ENCODE measurements around the gene DCBLD2. TPM values are rescaled to one million over a fixed set of nuclear protein-coding genes. Genes with fewer than 3 reads are reported as not detected.

DCBLD2 gene
- polyA plus RNA-seq, 3 donors = 0.17 to 1.1 (median 0.45) TPM

- no peak for TF ChIP-seq CTCF (IDR thresholded peaks at IDR 0.05)
- DNase-seq = no peak
- Histone ChIP-seq H3K79me2 (ENCODE audit: insufficient read depth, low read length) (no peaks in the 10 kb centered on the region), H3K27ac (ENCODE audit: low read depth in 1 of 2, low read length in 2 of 2) (no peak overlapping the region), H3K4me3 (replicated peaks in 1 of 3; ENCODE audit: low read depth in 2 of 3, low read length in 3 of 3) (no peak overlapping the region), H3K36me3 (replicated peaks in 1 of 2; ENCODE audit: control insufficient read depth in 1 of 2, insufficient read depth in 2 of 2, low read length in 2 of 2) (no peaks in the 10 kb centered on the region), H3K4me2 (replicated peaks; ENCODE audit: extremely low read depth, low read length, poor library complexity, severe bottlenecking) (no peak overlapping the region), H4K20me1 (ENCODE audit: insufficient read depth, low read length) (no peaks in the 10 kb centered on the region), H3K27me3 (ENCODE audit: control insufficient read depth in 2 of 2, insufficient read depth in 2 of 2, low read length in 2 of 2) (no peaks in the 10 kb centered on the region), H3K9ac (ENCODE audit: insufficient read depth, low read length, poor library complexity, severe bottlenecking) (no peak overlapping the region), H2AFZ (ENCODE audit: insufficient read depth, low read depth, low read length, poor library complexity, severe bottlenecking) (no peak overlapping the region), H3K9me3 (replicated peaks in 1 of 2; ENCODE audit: control insufficient read depth in 1 of 2, insufficient read depth in 1 of 2, low read length in 2 of 2) (no peaks in the 10 kb centered on the region), H3K4me1 (ENCODE audit: control insufficient read depth in 1 of 2, insufficient read depth in 2 of 2, low read length in 2 of 2) (no peaks in the 10 kb centered on the region)
- Mint-ChIP-seq H3K36me3 (no peaks in the 10 kb centered on the region), H3K9me3 (no peaks in the 10 kb centered on the region), H3K27me3 (ENCODE audit: low read depth in 3 of 3) (peaks cover 0 to 1% (median 0%) of the 10 kb centered on the region in 3 donors), H3K4me1 (no peaks in the 10 kb centered on the region), H3K27ac (no peak overlapping the region), H3K4me3 (no peak overlapping the region)
- intact Hi-C loops (cut with micrococcal nuclease) = no loop called here
- WGBS (ENCODE audit: insufficient coverage) = no CpG with 5 or more reads among the region's 1 CpG
These were observed 13.8 kb downstream of the DCBLD2 start for GRCh38 chr3:98887684-98888083.

GRCh38 chr3:98886525-98886924 lies 15.0 kb downstream of the DCBLD2 start:
- Histone ChIP-seq H2AFZ (ENCODE audit: insufficient read depth, low read depth, low read length, poor library complexity, severe bottlenecking) (no peak overlapping the region), H3K4me2 (replicated peaks; ENCODE audit: extremely low read depth, low read length, poor library complexity, severe bottlenecking) (no peak overlapping the region), H3K36me3 (replicated peaks in 1 of 2; ENCODE audit: control insufficient read depth in 1 of 2, insufficient read depth in 2 of 2, low read length in 2 of 2) (no peaks in the 10 kb centered on the region), H3K27me3 (ENCODE audit: control insufficient read depth in 2 of 2, insufficient read depth in 2 of 2, low read length in 2 of 2) (no peaks in the 10 kb centered on the region), H3K9me3 (replicated peaks in 1 of 2; ENCODE audit: control insufficient read depth in 1 of 2, insufficient read depth in 1 of 2, low read length in 2 of 2) (no peaks in the 10 kb centered on the region), H4K20me1 (ENCODE audit: insufficient read depth, low read length) (no peaks in the 10 kb centered on the region), H3K79me2 (ENCODE audit: insufficient read depth, low read length) (no peaks in the 10 kb centered on the region), H3K27ac (ENCODE audit: low read depth in 1 of 2, low read length in 2 of 2) (no peak overlapping the region), H3K4me3 (replicated peaks in 1 of 3; ENCODE audit: low read depth in 2 of 3, low read length in 3 of 3) (no peak overlapping the region), H3K4me1 (ENCODE audit: control insufficient read depth in 1 of 2, insufficient read depth in 2 of 2, low read length in 2 of 2) (no peaks in the 10 kb centered on the region), H3K9ac (ENCODE audit: insufficient read depth, low read length, poor library complexity, severe bottlenecking) (no peak overlapping the region)
- Mint-ChIP-seq H3K9me3 (peaks cover 0 to 2% (median 0%) of the 10 kb centered on the region in 7 donors), H3K27ac (no peak overlapping the region), H3K27me3 (ENCODE audit: low read depth in 3 of 3) (no peaks in the 10 kb centered on the region), H3K4me3 (no peak overlapping the region), H3K4me1 (no peaks in the 10 kb centered on the region), H3K36me3 (no peaks in the 10 kb centered on the region)
- intact Hi-C loops (cut with micrococcal nuclease) = no loop called here
- no peak for DNase-seq
- WGBS (ENCODE audit: insufficient coverage) = no CpG with 5 or more reads among the region's 2 CpGs
- no peak for TF ChIP-seq CTCF (IDR thresholded peaks at IDR 0.05)

Measured in CD14-positive monocyte (primary cell).